ENCODE data around the gene FOXC1. TPM values are rescaled to one million over a fixed set of nuclear protein-coding genes. Genes with fewer than 3 reads are reported as not detected.

The FOXC1 gene
- total RNA-seq, 1 experiment from 2014 or later = 6.7 TPM

GRCh38 chr6:1643111-1643510 is 33.4 kb downstream of the FOXC1 start:
- ChIA-PET POLR2A (no interaction called here), CTCF (no interaction called here)
- H3K4me1 ChIP-seq (ENCODE audit: control insufficient read depth, insufficient read depth, low read length) = no peaks in the 10 kb centered on the region
- no peak overlapping the region for H3K4me3 ChIP-seq (ENCODE audit: low read depth in 2 of 2, low read length in 2 of 2)
- no TSS peak for BruUV-seq (replicated peaks)
- H3K9me3 ChIP-seq (ENCODE audit: control insufficient read depth, insufficient read depth, low read depth, low read length) = no peaks in the 10 kb centered on the region
- no peaks in the 10 kb centered on the region for H3K36me3 ChIP-seq (ENCODE audit: control insufficient read depth, insufficient read depth, low read length)
- no peaks in the 10 kb centered on the region for H3K27me3 ChIP-seq (ENCODE audit: control insufficient read depth, insufficient read depth, low read length)
- intact Hi-C loops (cut with micrococcal nuclease; ENCODE audit: unreplicated experiment) = no loop called here
- no peak for ATAC-seq
- no peak for TF ChIP-seq REST (IDR thresholded peaks at IDR 0.05; ENCODE audit: insufficient read depth in 1 of 2, low read depth in 2 of 2, low read length in 1 of 2)
- TF ChIP-seq CTCF (IDR thresholded peaks at IDR 0.05) = no peak
- TF ChIP-seq TCF7L2 (IDR thresholded peaks at IDR 0.05; ENCODE audit: low read depth, low read length) = no peak
- no peak for TF ChIP-seq SIN3A (IDR thresholded peaks at IDR 0.05; ENCODE audit: borderline replicate concordance, insufficient read depth, low read depth, low read length)
- no peak for TF ChIP-seq POLR2AphosphoS5 (IDR thresholded peaks at IDR 0.05; ENCODE audit: low read depth, low read length)
- no peak for DNase-seq (ENCODE audit: low read depth, low spot score)
- H3K27ac ChIP-seq (ENCODE audit: low read length) = no peak overlapping the region
- in situ Hi-C loops (cut with HindIII; ENCODE audit: low pct_unique_long_range_greater_than_20kb, low sequenced_read_pairs) = no loop called here

- no peaks in the 10 kb centered on the region for H3K4me1 ChIP-seq (ENCODE audit: control insufficient read depth, insufficient read depth, low read length)
- TF ChIP-seq TCF7L2 (IDR thresholded peaks at IDR 0.05; ENCODE audit: low read depth, low read length) (no peak), POLR2AphosphoS5 (IDR thresholded peaks at IDR 0.05; ENCODE audit: low read depth, low read length) (no peak), CTCF (IDR thresholded peaks at IDR 0.05) (no peak), SIN3A (IDR thresholded peaks at IDR 0.05; ENCODE audit: borderline replicate concordance, insufficient read depth, low read depth, low read length) (no peak), REST (IDR thresholded peaks at IDR 0.05; ENCODE audit: insufficient read depth in 1 of 2, low read depth in 2 of 2, low read length in 1 of 2) (no peak)
- no peaks in the 10 kb centered on the region for H3K9me3 ChIP-seq (ENCODE audit: control insufficient read depth, insufficient read depth, low read depth, low read length)
- no peaks in the 10 kb centered on the region for H3K27me3 ChIP-seq (ENCODE audit: control insufficient read depth, insufficient read depth, low read length)
- no peak overlapping the region for H3K27ac ChIP-seq (ENCODE audit: low read length)
- no peaks in the 10 kb centered on the region for H3K36me3 ChIP-seq (ENCODE audit: control insufficient read depth, insufficient read depth, low read length)
- no peak overlapping the region for H3K4me3 ChIP-seq (ENCODE audit: low read depth in 2 of 2, low read length in 2 of 2)
- no peak for ATAC-seq
- no peak for DNase-seq (ENCODE audit: low read depth, low spot score)
- POLR2A ChIA-PET = no interaction called here
- BruUV-seq (replicated peaks) = no TSS peak
- in situ Hi-C loops (cut with HindIII; ENCODE audit: low pct_unique_long_range_greater_than_20kb, low sequenced_read_pairs) = no loop called here
- intact Hi-C loops (cut with micrococcal nuclease; ENCODE audit: unreplicated experiment) = no loop called here
- CTCF ChIA-PET = no interaction called here
These were observed 34.2 kb downstream of the FOXC1 start for GRCh38 chr6:1643830-1644445.

Data from Panc1 (cell line).